RPMI8226 (cell line): Measurements from ENCODE around the gene SPINK14.

Experiments used
- DNase-seq: peaks from one replicate; pipeline ENCODE4 v3.0.0-alpha.2; 2015

SPINK14 gene, protein sequence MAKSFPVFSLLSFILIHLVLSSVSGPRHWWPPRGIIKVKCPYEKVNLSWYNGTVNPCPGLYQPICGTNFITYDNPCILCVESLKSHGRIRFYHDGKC

GRCh38 chr5:148168246-148168645, at the start of gene SPINK14:
Gene SPINK14, plus strand, starts transcription at chr5:148168546. Its CDS starts 1,187 bp downstream, at chr5:148169733.
- no peak for DNase-seq

DNA sequence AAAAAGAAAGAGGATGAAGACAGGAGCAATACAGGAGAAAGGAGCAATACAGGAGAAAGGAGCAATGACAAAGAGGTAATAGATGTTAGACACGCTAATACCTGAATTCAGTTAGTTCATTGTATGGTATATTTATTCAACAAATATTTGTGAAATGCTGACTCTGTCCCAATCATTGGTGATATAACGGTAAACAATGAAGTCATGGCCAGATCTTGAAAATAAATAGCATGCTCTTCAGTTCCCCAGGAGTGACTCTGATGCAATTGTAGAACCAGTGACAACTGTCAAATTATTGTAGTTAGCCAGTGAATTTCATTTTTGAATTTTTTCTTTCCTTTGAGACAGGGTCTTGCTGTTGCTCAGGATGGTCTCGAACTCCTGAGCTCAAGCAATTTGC, 48.0 kb upstream of the SPINK14 start:
- no peak for DNase-seq

DNA sequence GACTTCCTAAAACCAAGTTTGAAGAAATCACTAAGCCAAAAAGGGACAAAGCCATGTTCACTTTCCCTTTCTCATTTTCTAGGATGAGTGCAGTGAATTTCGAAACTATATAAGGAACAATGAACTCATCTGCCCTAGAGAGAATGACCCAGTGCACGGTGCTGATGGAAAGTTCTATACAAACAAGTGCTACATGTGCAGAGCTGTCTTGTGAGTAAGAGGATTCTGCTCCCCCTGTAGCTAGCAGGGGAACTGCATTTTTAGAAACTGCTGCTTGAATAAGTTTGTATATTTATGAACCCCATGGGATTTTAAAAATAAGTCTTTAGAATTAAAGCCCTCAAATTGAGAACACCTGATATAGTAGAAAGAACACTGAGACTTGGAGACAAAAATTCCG, 42.7 kb upstream of the SPINK14 start:
- DNase-seq = peak; percentile 2

DNA sequence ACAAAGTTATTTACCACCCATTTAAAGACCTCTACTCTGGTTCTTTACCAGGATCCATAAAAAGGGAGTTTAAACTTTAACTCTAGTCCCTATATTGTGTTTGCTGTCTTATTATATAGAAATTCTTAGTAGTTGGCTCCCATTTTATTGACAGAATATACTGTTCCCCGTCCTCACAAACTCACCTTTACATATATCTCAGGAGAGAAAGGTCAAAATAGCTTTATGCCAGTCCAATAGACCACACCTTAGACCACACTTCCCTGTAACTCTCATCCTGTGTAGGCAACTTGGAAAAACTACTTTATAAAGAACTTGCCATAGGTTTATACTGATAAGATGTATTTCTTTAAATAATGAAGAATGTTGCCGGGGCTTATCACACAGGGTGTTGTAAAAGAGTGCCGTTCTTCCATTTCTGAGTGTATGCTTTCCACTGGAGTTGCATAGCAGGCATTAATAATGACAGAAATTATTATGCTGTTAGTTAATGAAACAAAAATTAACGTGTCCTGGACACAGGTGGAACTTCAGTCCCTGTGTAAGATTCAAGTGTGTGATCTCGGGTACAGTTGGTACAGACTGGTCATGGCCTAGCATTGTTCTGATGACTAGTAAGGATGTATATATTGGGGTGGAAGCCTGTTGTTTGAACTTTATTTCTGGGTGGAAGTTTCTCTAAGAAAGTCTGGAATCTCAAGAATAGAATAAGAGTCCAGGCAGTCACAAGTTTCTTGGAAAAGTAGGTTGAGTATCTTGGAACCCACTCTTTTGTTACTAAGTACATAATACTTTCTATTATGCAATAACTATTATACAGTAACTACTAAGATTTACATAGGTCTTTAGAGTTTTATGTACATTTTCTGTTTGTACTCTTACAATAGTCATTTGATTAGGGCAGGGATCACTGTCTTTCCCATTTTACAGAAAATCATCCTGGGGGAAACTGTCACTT, 33.0 kb upstream of the SPINK14 start:
- DNase-seq = no peak

DNA sequence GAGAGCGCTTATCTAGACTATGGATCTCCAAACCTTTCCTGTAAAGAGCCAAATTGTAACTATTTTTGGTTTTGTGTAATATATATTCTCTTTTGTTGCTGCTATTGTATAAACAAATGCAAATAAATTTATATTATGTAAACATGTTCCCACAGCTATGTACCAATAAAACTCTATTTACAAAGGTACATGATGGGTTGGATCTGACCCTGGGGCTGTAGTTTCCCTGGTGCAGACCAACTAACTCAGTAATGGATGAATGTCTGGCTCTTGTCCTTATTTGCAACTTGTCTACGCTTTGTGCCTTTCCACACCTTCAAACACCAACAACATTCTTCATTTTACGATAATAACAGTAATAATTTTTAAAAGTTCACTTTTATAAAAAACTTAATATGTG, 27.5 kb upstream of the SPINK14 start:
- no peak for DNase-seq

- DNase-seq = no peak
These were observed 26.7 kb upstream of the SPINK14 start for GRCh38 chr5:148141645-148142044.

DNA sequence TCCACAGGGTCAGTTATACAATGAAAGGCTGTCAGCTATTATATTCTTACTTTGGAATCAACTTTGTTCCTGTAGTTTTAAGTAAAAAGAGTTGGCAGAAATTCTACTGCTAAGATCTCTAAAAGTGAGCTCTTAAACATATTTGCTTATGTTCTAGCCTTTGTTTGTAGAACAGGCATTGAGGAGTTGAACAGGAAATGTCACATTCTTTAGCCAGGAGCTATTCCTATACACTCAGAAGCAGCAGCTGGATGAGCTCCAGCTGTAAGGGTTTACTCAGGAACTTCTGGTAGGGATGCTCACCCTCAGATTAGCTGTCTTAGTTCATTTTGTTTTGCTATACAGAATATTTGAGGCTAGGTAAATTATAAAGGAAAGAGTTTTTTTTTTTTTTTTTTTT, 22.4 kb upstream of the SPINK14 start:
- DNase-seq = no peak

DNA sequence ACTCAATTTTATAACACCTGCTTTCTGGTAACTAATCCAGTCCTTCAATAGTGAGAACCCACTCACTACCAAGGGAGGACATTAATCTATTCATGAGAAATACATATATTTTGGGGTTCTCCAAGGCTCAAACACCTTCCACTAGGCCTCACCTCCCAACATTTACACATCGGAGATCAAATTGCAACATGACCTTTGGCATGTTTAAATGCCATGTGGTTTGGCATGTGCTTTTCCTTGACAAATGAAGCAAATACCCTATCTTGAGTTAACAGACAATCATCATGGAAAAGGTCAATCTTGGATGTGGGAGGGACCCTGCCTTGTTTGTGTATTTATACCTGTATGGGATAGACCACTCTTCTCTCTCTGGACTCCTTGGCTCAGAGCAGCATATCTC, 21.9 kb upstream of the SPINK14 start:
- DNase-seq = no peak

GRCh38 chr5:148147415-148147814, 20.9 kb upstream of the SPINK14 start:
- DNase-seq = no peak

DNA sequence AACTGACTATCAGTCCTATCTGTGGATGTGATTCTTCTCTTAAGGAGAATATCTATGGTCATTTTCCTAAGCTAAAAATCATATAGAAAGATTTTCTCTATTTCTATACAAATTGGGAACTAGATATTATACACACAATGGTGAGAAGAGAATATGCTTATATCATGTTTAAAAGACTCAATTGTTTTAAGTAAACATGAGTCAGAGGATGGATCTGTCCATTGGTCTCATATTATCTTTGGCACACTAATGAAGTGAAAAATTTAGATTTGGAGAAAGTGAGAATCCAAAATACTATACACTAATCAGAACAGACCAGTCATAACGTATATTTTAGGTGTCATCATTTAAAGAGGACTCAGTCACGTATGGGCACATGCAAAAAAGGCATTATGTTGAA, 16.5 kb upstream of the SPINK14 start:
- no peak for DNase-seq

DNA sequence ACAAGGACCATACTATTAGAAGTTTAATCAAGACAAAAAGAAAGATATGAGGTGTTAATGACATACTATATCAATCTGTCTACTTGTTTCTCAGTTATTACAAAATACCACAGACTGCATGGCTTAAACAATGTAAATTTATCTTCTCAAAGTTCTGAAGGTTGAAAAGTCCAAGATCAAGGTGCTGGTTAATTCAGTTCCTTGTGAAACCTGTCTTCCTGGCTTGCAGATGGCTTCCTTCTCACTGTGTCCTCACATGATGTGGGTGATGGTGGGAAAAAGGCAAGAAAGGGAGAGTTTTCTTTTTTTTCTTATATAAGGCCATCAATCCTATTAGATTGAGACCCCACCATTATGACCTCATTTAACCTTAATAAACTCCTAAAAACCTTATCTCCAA, 15.6 kb upstream of the SPINK14 start:
- DNase-seq = no peak

DNA sequence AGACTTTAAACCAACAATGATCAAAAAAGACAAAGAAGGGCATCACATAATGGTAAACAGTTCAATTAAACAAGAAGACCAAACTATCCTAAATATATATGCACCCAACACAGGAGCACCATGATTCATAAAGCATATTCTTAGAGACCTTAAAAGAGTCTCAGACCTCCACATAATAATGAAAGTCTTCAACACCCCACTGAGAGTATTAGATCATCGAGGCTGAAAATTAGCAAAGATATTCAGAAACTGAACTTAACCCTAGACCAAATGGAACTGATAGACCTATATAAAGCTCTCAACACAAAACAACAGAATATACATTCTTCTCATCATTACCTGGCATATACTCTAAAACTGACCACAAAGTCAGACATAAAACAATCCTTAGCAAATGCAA, 11.7 kb upstream of the SPINK14 start:
- no peak for DNase-seq

GRCh38 chr5:148162038-148162437, 6.3 kb upstream of the SPINK14 start:
- no peak for DNase-seq

DNA sequence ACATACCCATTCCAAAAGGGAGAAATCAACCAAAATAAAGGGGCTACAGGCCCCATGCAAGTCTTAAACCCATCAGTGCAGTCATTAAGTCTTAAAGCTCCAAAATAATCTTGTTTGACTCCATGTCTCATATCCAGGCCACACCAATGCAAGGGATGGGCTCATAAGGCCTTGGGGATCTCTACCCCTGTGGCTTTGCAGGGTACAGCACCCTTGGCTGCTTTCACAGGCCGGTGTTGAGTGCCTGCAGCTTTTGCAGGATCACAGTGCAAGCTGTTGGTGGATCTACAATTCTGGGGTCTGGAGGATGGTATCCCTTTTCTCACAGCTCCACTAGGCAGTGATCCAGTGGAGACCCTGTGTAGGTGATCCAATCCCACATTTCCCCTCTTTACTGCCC, 5.0 kb upstream of the SPINK14 start:
- DNase-seq = no peak

DNA sequence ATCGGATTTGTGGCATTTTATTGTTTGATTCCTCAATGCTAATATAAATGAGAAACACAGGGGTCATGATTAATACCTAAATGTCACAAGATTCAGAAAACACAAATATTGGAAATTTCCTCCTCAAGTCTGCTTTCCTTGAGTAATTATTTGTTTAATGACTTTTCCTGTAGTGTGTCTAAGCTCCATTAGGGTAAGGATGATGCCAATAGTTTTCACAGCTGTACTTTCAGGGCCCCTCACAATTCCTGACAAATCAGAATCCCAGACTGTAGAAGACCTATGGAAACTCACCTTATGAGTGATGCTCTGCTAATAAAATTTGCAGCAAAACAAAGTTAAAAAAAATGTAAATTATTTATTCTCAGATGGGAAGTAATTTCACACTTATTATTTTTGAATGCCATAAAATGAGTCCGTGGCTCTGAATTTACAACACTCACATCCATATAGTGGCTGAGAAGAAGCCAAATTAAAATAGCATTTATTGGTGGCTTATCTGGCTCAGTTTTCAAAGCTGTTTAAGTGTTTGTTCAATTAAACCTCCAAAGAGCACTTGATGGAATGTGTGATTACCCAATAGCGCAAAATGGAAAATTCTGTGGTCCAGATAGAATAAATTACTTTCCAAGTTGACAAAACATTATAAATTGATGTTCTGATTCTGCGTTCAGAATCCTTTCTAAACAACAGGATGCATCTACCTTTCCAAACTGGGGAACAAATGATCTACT, 1.6 kb upstream of the SPINK14 start:
- no peak for DNase-seq

DNA sequence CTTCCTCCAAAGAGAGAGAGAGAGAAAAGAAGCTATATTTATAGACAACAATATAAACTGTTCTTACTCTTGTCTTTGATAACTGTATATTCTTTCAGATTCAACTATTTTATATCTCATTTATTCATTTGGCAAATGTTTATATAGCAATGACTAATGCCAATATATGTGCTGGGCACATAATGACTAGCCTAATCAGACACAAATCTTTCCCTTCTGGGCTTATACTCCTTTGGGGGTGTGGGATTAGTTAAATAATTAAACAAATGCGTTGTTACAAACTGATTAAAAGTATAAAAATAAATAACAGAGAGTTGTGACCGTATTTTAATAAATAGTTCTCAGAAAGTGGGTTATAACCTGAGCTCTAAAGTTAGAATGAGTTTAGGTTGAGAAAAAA, 4.0 kb downstream of the SPINK14 start:
- no peak for DNase-seq

- DNase-seq = no peak
These were observed 8.1 kb downstream of the SPINK14 start for GRCh38 chr5:148176480-148176879.

DNA sequence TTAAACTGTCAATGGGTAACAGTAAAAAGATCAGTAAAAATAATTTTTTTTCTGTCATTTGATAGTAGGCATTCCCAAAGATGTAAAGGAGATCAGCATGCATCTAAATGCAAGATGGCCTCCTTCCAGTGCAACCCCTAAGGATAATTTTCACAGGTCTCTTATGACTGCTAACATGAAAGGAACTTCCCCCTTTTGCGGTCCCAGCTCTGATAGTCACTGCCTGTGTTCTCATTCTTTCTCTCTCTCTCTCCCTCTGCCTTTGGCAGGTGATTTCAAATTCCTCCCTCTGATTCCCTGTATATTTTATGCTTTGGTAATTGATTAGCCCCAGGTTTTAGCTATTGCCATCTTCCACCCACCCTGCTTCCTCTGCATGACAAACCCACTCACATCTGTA, 8.9 kb downstream of the SPINK14 start:
- no peak for DNase-seq

DNA sequence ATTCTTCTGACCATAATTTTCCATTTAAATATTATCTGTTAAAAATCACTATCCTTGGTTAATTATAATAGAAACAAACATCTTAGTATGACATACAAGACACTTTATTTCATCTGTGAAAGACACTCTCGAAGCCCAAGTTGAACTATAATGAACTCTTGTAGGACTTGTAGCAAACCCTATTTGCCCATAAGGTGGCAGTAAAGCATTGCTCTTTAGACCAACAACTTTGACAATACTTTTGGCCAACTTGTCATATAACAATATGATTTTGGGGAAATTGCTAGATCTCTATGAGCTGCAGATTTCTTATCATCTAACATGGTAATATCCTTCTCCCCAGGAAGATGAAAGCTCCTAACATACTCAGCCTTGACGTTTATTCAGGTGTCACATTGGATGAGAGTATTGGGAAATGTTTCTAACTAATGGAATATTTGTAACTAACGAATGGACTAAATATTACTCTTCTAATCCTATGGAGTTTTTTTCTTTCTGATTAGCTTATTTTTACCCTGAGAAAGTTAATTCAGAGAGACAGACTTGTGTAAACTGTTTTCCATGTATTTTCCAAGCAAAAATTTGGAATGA, 11.0 kb downstream of the SPINK14 start:
- peak; percentile 63 for DNase-seq

- no peak for DNase-seq
These were observed 18.1 kb downstream of the SPINK14 start for GRCh38 chr5:148186248-148187003.

DNA sequence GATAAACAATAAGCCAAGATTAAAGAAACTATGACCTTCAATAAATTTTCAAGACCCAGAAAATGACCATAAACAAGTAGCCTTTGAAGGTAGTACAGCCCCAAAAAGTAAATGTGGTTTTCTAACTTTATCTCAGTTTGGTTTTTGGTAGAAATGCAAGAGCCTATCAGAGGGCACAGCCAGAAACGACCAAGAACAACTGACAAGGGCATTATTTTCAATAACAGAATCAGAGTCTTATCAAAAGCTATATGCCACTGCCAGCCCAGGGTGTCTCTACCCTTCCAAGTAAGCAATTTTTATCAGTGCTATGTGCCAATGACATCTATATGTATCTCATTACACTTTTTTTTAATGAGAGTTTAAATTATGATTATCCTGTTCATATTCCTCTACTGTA, 22.7 kb downstream of the SPINK14 start:
- no peak for DNase-seq

- no peak for DNase-seq
These were observed 24.9 kb downstream of the SPINK14 start for GRCh38 chr5:148193202-148193601.

- no peak for DNase-seq
These were observed 32.8 kb downstream of the SPINK14 start for GRCh38 chr5:148201151-148201550.
